Neuronal stem cell (in vitro differentiated cells): ENCODE results near the gene DLGAP4.

Experiments
- DNase-seq: peaks from one replicate; pipeline ENCODE4 v3.0.0-alpha.2; 2013; ENCODE audit warnings: low spot score
- H2AFZ ChIP-seq: one replicate; pipeline ENCODE4 v1.6.1; 2013; ENCODE audit warnings: mild to moderate bottlenecking, low read length, inconsistent platforms
- H2AK5ac ChIP-seq: 2 replicates; pipeline ENCODE4 v1.6.1; 2013; ENCODE audit warnings: low read depth, mild to moderate bottlenecking, inconsistent platforms, low read length, moderate library complexity, mixed read lengths
- H2BK120ac ChIP-seq: 2 replicates; pipeline ENCODE4 v1.6.1; 2013; ENCODE audit warnings: low read depth, mild to moderate bottlenecking, inconsistent platforms, low read length, moderate library complexity, mixed read lengths
- H2BK12ac ChIP-seq: one replicate; pipeline ENCODE4 v1.6.1; 2013; ENCODE audit warnings: low read length, inconsistent platforms
- H2BK15ac ChIP-seq: 2 replicates; pipeline ENCODE4 v1.6.1; 2013; ENCODE audit warnings: mild to moderate bottlenecking, low read length, inconsistent platforms, mixed read lengths
- H2BK5ac ChIP-seq: one replicate; pipeline ENCODE4 v1.6.1; 2013; ENCODE audit warnings: inconsistent platforms, mild to moderate bottlenecking, low read length, moderate library complexity
- H3K14ac ChIP-seq: one replicate; pipeline ENCODE4 v1.6.1; 2013; ENCODE audit warnings: low read length, inconsistent platforms
- H3K18ac ChIP-seq: 2 replicates; pipeline ENCODE4 v1.6.1; 2013; ENCODE audit warnings: low read length, inconsistent platforms
- H3K23ac ChIP-seq: 2 replicates; pipeline ENCODE4 v1.6.1; 2013; ENCODE audit warnings: low read depth, mild to moderate bottlenecking, mixed read lengths, low read length, inconsistent platforms; ENCODE audit not compliant: poor library complexity
- H3K27ac ChIP-seq: replicated peaks from 3 replicates; pipeline ENCODE4 v1.5.1; 2013; ENCODE audit warnings: low read length, inconsistent platforms
- H3K27me3 ChIP-seq, 3 experiments: 2 replicates each; pipeline ENCODE4 v1.6.1; 2013; ENCODE audit warnings: low read length in 3 of 3, mild to moderate bottlenecking in 2 of 3, inconsistent platforms in 1 of 3, low read depth in 1 of 3, mixed read lengths in 1 of 3, moderate library complexity in 1 of 3; ENCODE audit not compliant: control insufficient read depth in 3 of 3, insufficient read depth in 3 of 3
- H3K36me3 ChIP-seq, 2 donors: replicated peaks in 1 of 2; 2 replicates each; pipeline ENCODE4 v1.6.1; 2013; ENCODE audit warnings: low read length in 2 of 2; ENCODE audit not compliant: control insufficient read depth in 2 of 2, insufficient read depth in 2 of 2
- H3K4ac ChIP-seq: 2 replicates; pipeline ENCODE4 v1.6.1; 2013; ENCODE audit warnings: inconsistent platforms, mild to moderate bottlenecking, low read length, moderate library complexity
- H3K4me1 ChIP-seq, 2 donors: 1 replicate in 1 of 2; 2 replicates in 1 of 2; pipeline ENCODE4 v1.6.1; 2013; ENCODE audit warnings: low read length in 2 of 2, low read depth in 1 of 2; ENCODE audit not compliant: control insufficient read depth in 2 of 2, insufficient read depth in 1 of 2
- H3K4me2 ChIP-seq: one replicate; pipeline ENCODE4 v1.6.1; 2013; ENCODE audit warnings: mild to moderate bottlenecking, low read length, inconsistent platforms; ENCODE audit not compliant: insufficient read depth, poor library complexity, severe bottlenecking
- H3K4me3 ChIP-seq, 2 donors: 2 replicates each; pipeline ENCODE4 v1.5.1; 2013; ENCODE audit warnings: low read length in 2 of 2, mild to moderate bottlenecking in 2 of 2, inconsistent platforms in 1 of 2, moderate library complexity in 1 of 2
- H3K79me1 ChIP-seq: one replicate; pipeline ENCODE4 v1.6.1; 2013; ENCODE audit warnings: low read depth, mild to moderate bottlenecking, inconsistent platforms, low read length, moderate library complexity
- H3K9ac ChIP-seq: one replicate; pipeline ENCODE4 v1.6.1; 2013; ENCODE audit warnings: mild to moderate bottlenecking, low read depth, low read length, inconsistent platforms; ENCODE audit not compliant: poor library complexity
- H3K9me3 ChIP-seq, 2 donors: replicated peaks in 1 of 2; 2 replicates each; pipeline versions ENCODE3 to v1.6.1; 2013; ENCODE audit warnings: low read length in 2 of 2, mild to moderate bottlenecking in 2 of 2, inconsistent platforms in 1 of 2, low read depth in 1 of 2, mixed read lengths in 1 of 2, moderate library complexity in 1 of 2; ENCODE audit not compliant: control insufficient read depth in 2 of 2, insufficient read depth in 1 of 2
- H4K8ac ChIP-seq: one replicate; pipeline ENCODE4 v1.6.1; 2013; ENCODE audit warnings: low read depth, mild to moderate bottlenecking, inconsistent platforms, low read length, moderate library complexity
- H4K91ac ChIP-seq: one replicate; pipeline ENCODE4 v1.6.1; 2013; ENCODE audit warnings: low read length, low read depth, mild to moderate bottlenecking, inconsistent platforms; ENCODE audit not compliant: poor library complexity
- WGBS, 2 donors: extraction: QIAGEN DNeasy Blood & Tissue Kit; methylation state at CpG; one replicate each; pipeline ENCODE4 v1.1.7; 2013; ENCODE audit warnings: missing lambda C conversion rate in 2 of 2, mixed read lengths in 1 of 2; ENCODE audit not compliant: insufficient read length in 2 of 2, insufficient replicate concordance in 1 of 2; ENCODE audit errors: extremely low coverage in 2 of 2; 5-methylcytosine and 5-hydroxymethylcytosine counted together

DLGAP4 gene

GRCh38 chr20:36353740-36354139, 47.6 kb downstream of the DLGAP4 start:
- peak overlapping the region; percentile 14 for H3K18ac ChIP-seq
- WGBS, 2 donors, result no CpG with 5 or more reads among the region's 9 CpGs
- H2BK5ac ChIP-seq, result no peak overlapping the region
- no peak overlapping the region for H3K4me2 ChIP-seq
- peaks cover 0 to 6% of the 10 kb centered on the region in 2 donors for H3K4me1 ChIP-seq
- no peak for DNase-seq
- peaks cover 0 to 3% of the 10 kb centered on the region in 2 donors for H3K9me3 ChIP-seq
- H3K4ac ChIP-seq, result no peak overlapping the region
- no peak overlapping the region for H2BK12ac ChIP-seq
- no peak overlapping the region for H4K91ac ChIP-seq
- no peak overlapping the region for H3K4me3 ChIP-seq
- no peak overlapping the region for H2AFZ ChIP-seq
- no peak overlapping the region for H3K14ac ChIP-seq
- H3K27ac ChIP-seq, result no peak overlapping the region
- no peak overlapping the region for H3K23ac ChIP-seq
- no peak overlapping the region for H2BK120ac ChIP-seq
- no peak overlapping the region for H3K9ac ChIP-seq
- no peak overlapping the region for H2AK5ac ChIP-seq
- peak overlapping the region; percentile 30 for H2BK15ac ChIP-seq
- H3K79me1 ChIP-seq, result peaks cover 2% of the 10 kb centered on the region
- H3K36me3 ChIP-seq, result no peaks in the 10 kb centered on the region
- peaks cover 0 to 18% (median 0%) of the 10 kb centered on the region in 3 experiments for H3K27me3 ChIP-seq
- H4K8ac ChIP-seq, result peak overlapping the region; percentile 74

DNA sequence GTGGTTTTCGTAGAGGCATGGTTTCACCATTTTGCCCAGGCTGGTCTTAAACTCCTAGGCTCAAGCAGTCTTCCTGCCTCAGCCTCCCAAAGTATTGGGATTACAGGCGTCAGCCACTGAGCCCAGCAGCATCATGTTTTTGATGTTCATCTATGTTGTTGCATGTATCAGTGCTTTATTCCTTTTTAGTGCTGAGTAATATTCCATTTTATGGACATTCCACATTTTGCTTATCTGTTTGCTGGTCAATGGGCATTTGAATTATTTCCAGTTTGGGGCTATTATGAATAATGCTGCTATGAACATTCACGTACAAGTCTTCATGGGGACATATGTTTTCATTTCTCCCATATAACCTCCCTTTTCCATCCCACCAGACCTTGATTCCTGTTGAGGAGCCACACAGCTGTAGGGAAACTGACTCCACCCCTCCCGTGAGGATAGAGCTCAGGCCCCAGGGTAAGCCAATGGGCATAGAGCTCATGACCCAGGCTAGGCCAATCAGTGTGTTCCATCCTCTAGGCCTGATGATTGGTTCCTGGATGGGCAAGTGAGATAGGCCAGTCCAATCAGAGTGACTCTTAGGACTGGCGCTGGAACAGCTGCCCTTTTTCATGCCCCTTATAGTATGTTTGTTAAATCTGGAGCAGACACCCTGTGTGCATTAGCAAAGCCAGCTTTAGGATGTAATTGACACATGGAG, 49.5 kb downstream of the DLGAP4 start:
- peaks cover 0 to 6% of the 10 kb centered on the region in 2 donors for H3K4me1 ChIP-seq
- H3K14ac ChIP-seq, result no peak overlapping the region
- H2AFZ ChIP-seq, result no peak overlapping the region
- H3K23ac ChIP-seq, result no peak overlapping the region
- no peak overlapping the region for H3K4me2 ChIP-seq
- no CpG with 5 or more reads among the region's 5 CpGs for WGBS, 2 donors
- H4K8ac ChIP-seq, result no peak overlapping the region
- no peak overlapping the region for H3K27ac ChIP-seq
- H3K9me3 ChIP-seq, result peaks cover 0 to 3% of the 10 kb centered on the region in 2 donors
- no peak overlapping the region for H2BK12ac ChIP-seq
- H3K9ac ChIP-seq, result no peak overlapping the region
- no peak overlapping the region for H3K4me3 ChIP-seq
- no peak overlapping the region for H4K91ac ChIP-seq
- H2BK5ac ChIP-seq, result no peak overlapping the region
- no peaks in the 10 kb centered on the region for H3K36me3 ChIP-seq
- no peak overlapping the region for H3K4ac ChIP-seq
- H3K27me3 ChIP-seq, result peaks cover 0 to 18% (median 0%) of the 10 kb centered on the region in 3 experiments
- H3K18ac ChIP-seq, result no peak overlapping the region
- H2AK5ac ChIP-seq, result no peak overlapping the region
- no peak overlapping the region for H2BK120ac ChIP-seq
- H3K79me1 ChIP-seq, result peaks cover 2% of the 10 kb centered on the region
- no peak for DNase-seq
- no peak overlapping the region for H2BK15ac ChIP-seq

DNA sequence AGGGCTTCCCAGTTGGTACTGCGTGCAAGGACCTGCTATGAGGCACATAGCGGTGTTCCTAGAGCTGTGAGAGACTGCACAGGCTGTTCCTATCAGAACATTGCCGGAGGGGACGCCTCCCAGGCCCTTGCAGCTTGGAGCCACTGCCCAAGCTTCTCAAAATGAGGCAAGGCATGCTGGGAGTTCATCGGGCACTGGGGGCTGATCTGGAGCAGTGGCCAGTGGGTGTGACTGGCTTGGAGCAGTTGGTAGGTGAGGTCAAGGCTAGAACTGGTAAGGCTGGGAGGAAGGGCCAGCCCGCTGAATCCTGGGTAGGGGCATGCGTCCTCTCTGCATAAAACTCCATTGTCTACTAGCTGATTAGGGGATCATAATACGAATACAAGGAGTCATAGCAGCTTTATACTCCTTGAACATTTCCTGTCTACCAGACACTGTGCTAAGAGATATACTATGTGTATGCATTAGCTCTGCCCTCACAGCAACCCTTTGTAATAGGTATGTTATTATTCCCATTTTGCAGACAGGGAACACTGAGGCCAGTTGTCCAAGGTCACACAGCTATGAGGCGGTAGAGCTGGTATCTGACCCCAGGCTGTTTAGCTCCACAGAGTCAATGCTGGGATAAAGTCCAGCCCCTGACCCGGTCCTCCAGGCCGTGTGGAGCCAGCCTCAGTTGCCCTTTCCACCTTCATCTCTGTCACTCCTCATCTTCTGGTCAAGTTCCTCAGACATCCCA, 53.7 kb downstream of the DLGAP4 start:
- no peak overlapping the region for H2BK120ac ChIP-seq
- no peak overlapping the region for H2BK15ac ChIP-seq
- H3K9me3 ChIP-seq, result peaks cover 0 to 3% of the 10 kb centered on the region in 2 donors
- H3K23ac ChIP-seq, result no peak overlapping the region
- H2BK12ac ChIP-seq, result no peak overlapping the region
- H3K4me3 ChIP-seq, result no peak overlapping the region
- no peak overlapping the region for H4K91ac ChIP-seq
- no CpG with 5 or more reads among the region's 11 CpGs for WGBS, 2 donors
- H4K8ac ChIP-seq, result no peak overlapping the region
- DNase-seq, result no peak
- H3K9ac ChIP-seq, result no peak overlapping the region
- no peaks in the 10 kb centered on the region for H3K79me1 ChIP-seq
- H3K18ac ChIP-seq, result peak overlapping the region; percentile 21
- peak overlapping the region; percentile 30 for H2AK5ac ChIP-seq
- H2BK5ac ChIP-seq, result no peak overlapping the region
- H3K4me1 ChIP-seq, result peaks cover 0 to 6% of the 10 kb centered on the region in 2 donors
- no peak overlapping the region for H3K4ac ChIP-seq
- H3K27me3 ChIP-seq, result peaks cover 0 to 22% (median 0%) of the 10 kb centered on the region in 3 experiments
- H3K14ac ChIP-seq, result no peak overlapping the region
- H3K4me2 ChIP-seq, result no peak overlapping the region
- H3K36me3 ChIP-seq, result no peaks in the 10 kb centered on the region
- no peak overlapping the region for H2AFZ ChIP-seq
- H3K27ac ChIP-seq, result no peak overlapping the region

GRCh38 chr20:36360429-36360828, 54.3 kb downstream of the DLGAP4 start:
- WGBS, 2 donors, result no CpG with 5 or more reads among the region's 10 CpGs
- H2BK15ac ChIP-seq, result peak overlapping the region; percentile 49
- no peaks in the 10 kb centered on the region for H3K79me1 ChIP-seq
- no peak overlapping the region for H2BK120ac ChIP-seq
- H2AFZ ChIP-seq, result no peak overlapping the region
- peaks cover 0 to 3% of the 10 kb centered on the region in 2 donors for H3K9me3 ChIP-seq
- no peak overlapping the region for H2BK5ac ChIP-seq
- H3K9ac ChIP-seq, result no peak overlapping the region
- no peak overlapping the region for H3K4me3 ChIP-seq
- H3K23ac ChIP-seq, result no peak overlapping the region
- H3K4me1 ChIP-seq, result peaks cover 0 to 6% of the 10 kb centered on the region in 2 donors
- no peak overlapping the region for H3K4me2 ChIP-seq
- peak overlapping the region; percentile 86 for H3K18ac ChIP-seq
- H3K4ac ChIP-seq, result no peak overlapping the region
- H4K91ac ChIP-seq, result no peak overlapping the region
- no peak overlapping the region for H3K27ac ChIP-seq
- no peak overlapping the region for H2BK12ac ChIP-seq
- peaks cover 0 to 26% (median 0%) of the 10 kb centered on the region in 3 experiments for H3K27me3 ChIP-seq
- no peak overlapping the region for H3K14ac ChIP-seq
- no peak overlapping the region for H4K8ac ChIP-seq
- DNase-seq, result no peak
- no peaks in the 10 kb centered on the region for H3K36me3 ChIP-seq
- H2AK5ac ChIP-seq, result peak overlapping the region; percentile 30
